GM12891 (cell line): ENCODE measurements around the gene NELFB.

Experiments used
- PAX5 ChIP-seq: IDR thresholded peaks from 2 replicates; pipeline ENCODE4 v1.6.1; 2011; ENCODE audit warnings: low read length, moderate library complexity, mild to moderate bottlenecking; ENCODE audit not compliant: insufficient read depth, severe bottlenecking
- POLR2A ChIP-seq: IDR thresholded peaks from 2 replicates; pipeline ENCODE4 v1.6.1; 2011; ENCODE audit warnings: low read depth, low read length, control low read depth
- POLR2AphosphoS5 ChIP-seq: IDR thresholded peaks from 2 replicates; pipeline ENCODE4 v1.6.1; 2011; ENCODE audit warnings: low read depth, low read length, control low read depth
- POU2F2 ChIP-seq: IDR thresholded peaks from 2 replicates; pipeline ENCODE4 v1.6.1; 2011; ENCODE audit warnings: low read depth, mild to moderate bottlenecking, control low read depth, low read length, moderate library complexity
- TAF1 ChIP-seq: IDR thresholded peaks from 2 replicates; pipeline ENCODE4 v1.6.1; 2011; ENCODE audit warnings: low read depth, low read length, control low read depth

GRCh38 chr9:137222190-137223077 lies 32.7 kb upstream of the NELFB start, which contains the start of gene RNF208:
- TF ChIP-seq POLR2A, result no peak
- TF ChIP-seq TAF1, result no peak
- TF ChIP-seq POLR2AphosphoS5, result no peak
- no peak for TF ChIP-seq PAX5
- no peak for TF ChIP-seq POU2F2
